Smooth muscle cell (in vitro differentiated cells): Measurements from ENCODE around the gene KRT27. TPM values are rescaled to one million over a fixed set of nuclear protein-coding genes. Genes with fewer than 3 reads are reported as not detected.

Experiments
- DNase-seq: peaks from one replicate; lab custom pipeline; 2025; ENCODE audit not compliant: unreplicated experiment; lab: John Stamatoyannopoulos, UW
- H2AFZ ChIP-seq: fragments of 200-600 bp; sonication (generic); 2 replicates; pipeline ENCODE4 v1.6.0; 2016; ENCODE audit warnings: antibody characterized with exemption, low read depth, mild to moderate bottlenecking
- H3F3A ChIP-seq: fragments of 200-600 bp; sonication (generic); 2 replicates; pipeline ENCODE4 v1.6.0; 2017; ENCODE audit warnings: antibody characterized with exemption, low read depth
- H3K27ac ChIP-seq: fragments of 200-600 bp; sonication (generic); 2 replicates; pipeline ENCODE4 v1.5.1; 2016; ENCODE audit warnings: low read depth, mild to moderate bottlenecking
- H3K27me3 ChIP-seq: fragments of 200-600 bp; sonication (generic); 2 replicates; pipeline ENCODE4 v1.6.1; 2016; ENCODE audit warnings: low read depth, mild to moderate bottlenecking
- H3K36me3 ChIP-seq: fragments of 200-600 bp; sonication (generic); 2 replicates; pipeline ENCODE4 v1.5.1; 2016; ENCODE audit warnings: low read depth
- H3K4me1 ChIP-seq: fragments of 200-600 bp; sonication (generic); 2 replicates; pipeline ENCODE4 v1.5.1; 2016; ENCODE audit warnings: low read depth
- H3K4me2 ChIP-seq: fragments of 200-600 bp; sonication (generic); 2 replicates; pipeline ENCODE4 v1.6.0; 2016; ENCODE audit warnings: mild to moderate bottlenecking
- H3K4me3 ChIP-seq: fragments of 200-600 bp; sonication (generic); 2 replicates; pipeline ENCODE4 v1.5.1; 2016; ENCODE audit warnings: mild to moderate bottlenecking
- H3K79me2 ChIP-seq: fragments of 200-600 bp; sonication (generic); 2 replicates; pipeline ENCODE4 v1.6.0; 2016; ENCODE audit warnings: low read depth, mild to moderate bottlenecking
- H3K9ac ChIP-seq: fragments of 200-600 bp; sonication (generic); 2 replicates; pipeline ENCODE4 v1.6.0; 2016; ENCODE audit warnings: low read depth
- H3K9me3 ChIP-seq: fragments of 200-600 bp; sonication (generic); replicated peaks from 2 replicates; pipeline ENCODE4 v1.5.1; 2016; ENCODE audit warnings: low read depth
- H4K20me1 ChIP-seq: fragments of 200-600 bp; sonication (generic); 2 replicates; pipeline ENCODE4 v1.6.0; 2016; ENCODE audit warnings: low read depth
- CTCF ChIP-seq: fragments of 200-600 bp; sonication (generic); IDR thresholded peaks from 2 replicates; pipeline ENCODE4 v1.5.1; 2017; ENCODE audit warnings: borderline replicate concordance, mild to moderate bottlenecking, antibody characterized with exemption; ENCODE audit not compliant: insufficient read depth, poor library complexity, severe bottlenecking
- WGBS: methylation state at CpG from one replicate; pipeline ENCODE4 v1.1.7; 2016; ENCODE audit warnings: low lambda C conversion rate; 5-methylcytosine and 5-hydroxymethylcytosine counted together
- polyA plus RNA-seq: library from polyadenylated mRNA; unstranded; fragments of >200 nt; fragmentation: Nextera tagmentation; extraction: Ambion mirVana; gene quantifications from 2 replicates; pipeline ENCODE4 v1.2.1, GENCODE V29; 2016
- total RNA-seq: library from RNA; depleted of rRNA; stranded (reverse); fragments of >200 nt; gene quantifications from 2 replicates; pipeline ENCODE4 v1.2.3, GENCODE V29; 2014

Gene KRT27
- total and polyA plus RNA-seq, 2 experiments from 2014 or later: 0.54 to 1.1 TPM

- H3K36me3 ChIP-seq: no peaks in the 10 kb centered on the region
- H3K9ac ChIP-seq: no peak overlapping the region
- H3K27ac ChIP-seq: no peak overlapping the region
- H3K9me3 ChIP-seq: no peaks in the 10 kb centered on the region
- H4K20me1 ChIP-seq: no peaks in the 10 kb centered on the region
- no peaks in the 10 kb centered on the region for H3K4me1 ChIP-seq
- no peaks in the 10 kb centered on the region for H3K79me2 ChIP-seq
- H3K27me3 ChIP-seq: peaks cover 50% of the 10 kb centered on the region
- H2AFZ ChIP-seq: no peak overlapping the region
- no peak for DNase-seq
- no peak overlapping the region for H3K4me2 ChIP-seq
- H3F3A ChIP-seq: no peaks in the 10 kb centered on the region
- 84% methylated on average over 10 of the region's 10 CpGs for WGBS
- H3K4me3 ChIP-seq: no peak overlapping the region
- no peak for TF ChIP-seq CTCF
These were observed 11.5 kb upstream of the KRT27 start for GRCh38 chr17:40793832-40794231.

- no peak overlapping the region for H3K4me2 ChIP-seq
- H3K79me2 ChIP-seq: no peaks in the 10 kb centered on the region
- no peaks in the 10 kb centered on the region for H3F3A ChIP-seq
- DNase-seq: no peak
- peaks cover 41% of the 10 kb centered on the region for H3K27me3 ChIP-seq
- no peak overlapping the region for H3K4me3 ChIP-seq
- no peaks in the 10 kb centered on the region for H3K9me3 ChIP-seq
- no peak overlapping the region for H3K9ac ChIP-seq
- no peaks in the 10 kb centered on the region for H4K20me1 ChIP-seq
- no peaks in the 10 kb centered on the region for H3K4me1 ChIP-seq
- WGBS: 35% methylated on average over 6 of the region's 6 CpGs
- TF ChIP-seq CTCF: peak; percentile 55
- no peak overlapping the region for H2AFZ ChIP-seq
- no peak overlapping the region for H3K27ac ChIP-seq
- H3K36me3 ChIP-seq: no peaks in the 10 kb centered on the region
These were observed 9.6 kb upstream of the KRT27 start for GRCh38 chr17:40791787-40792436.

- no peaks in the 10 kb centered on the region for H3K79me2 ChIP-seq
- no peak for DNase-seq
- H3K9ac ChIP-seq: no peak overlapping the region
- peaks cover 39% of the 10 kb centered on the region for H3K27me3 ChIP-seq
- H3K27ac ChIP-seq: no peak overlapping the region
- WGBS: 100% methylated on average over 1 of the region's 1 CpG
- no peaks in the 10 kb centered on the region for H3K9me3 ChIP-seq
- H2AFZ ChIP-seq: no peak overlapping the region
- H3K36me3 ChIP-seq: no peaks in the 10 kb centered on the region
- H3K4me2 ChIP-seq: no peak overlapping the region
- no peak overlapping the region for H3K4me3 ChIP-seq
- H4K20me1 ChIP-seq: no peaks in the 10 kb centered on the region
- no peaks in the 10 kb centered on the region for H3F3A ChIP-seq
- TF ChIP-seq CTCF: no peak
- no peaks in the 10 kb centered on the region for H3K4me1 ChIP-seq
These were observed 8.8 kb upstream of the KRT27 start for GRCh38 chr17:40791111-40791510.
